Kidney (tissue), 14 donors: Measurements from ENCODE around the gene GPC5. TPM values are rescaled to one million over a fixed set of nuclear protein-coding genes. Genes with fewer than 3 reads are reported as not detected.

Experiments used
- DNase-seq, 5 donors: peaks; one replicate each; pipeline ENCODE4 v3.0.0-alpha.2; 2013 to 2020
- FAIRE-seq: peaks from 2 replicates; lab custom pipeline; 2012; peaks lifted over from hg19 to GRCh38; lab: Jason Lieb, UNC
- H3K27ac ChIP-seq, 2 donors: one replicate each; pipeline ENCODE4 v1.7.0; 2013; ENCODE audit warnings: low read depth in 2 of 2, low read length in 2 of 2, inconsistent platforms in 1 of 2
- H3K27me3 ChIP-seq: one replicate; pipeline ENCODE4 v1.7.1; 2013; ENCODE audit warnings: low read length, inconsistent platforms; ENCODE audit not compliant: control insufficient read depth, insufficient read depth
- H3K36me3 ChIP-seq, 3 donors: one replicate each; pipeline versions ENCODE4 v1.7.0 to v1.7.1; 2013; ENCODE audit warnings: low read length in 3 of 3, control low read depth in 1 of 3, inconsistent platforms in 1 of 3; ENCODE audit not compliant: insufficient read depth in 3 of 3, control insufficient read depth in 2 of 3
- H3K4me1 ChIP-seq, 3 donors: one replicate each; pipeline versions ENCODE4 v1.7.0 to v1.7.1; 2013; ENCODE audit warnings: low read length in 3 of 3, inconsistent platforms in 1 of 3, low read depth in 1 of 3; ENCODE audit not compliant: control insufficient read depth in 2 of 3, insufficient read depth in 2 of 3
- H3K4me3 ChIP-seq, 3 donors: one replicate each; pipeline versions ENCODE4 v1.7.0 to v1.8.1; 2013; ENCODE audit warnings: low read length in 3 of 3, control low read depth in 1 of 3, inconsistent platforms in 1 of 3
- H3K9ac ChIP-seq, 3 donors: one replicate each; pipeline versions ENCODE4 v1.7.0 to v1.7.1; 2013; ENCODE audit warnings: low read length in 3 of 3, control low read depth in 1 of 3, inconsistent platforms in 1 of 3
- H3K9me3 ChIP-seq, 3 donors: one replicate each; pipeline versions ENCODE4 v1.7.0 to v1.7.1; 2013; ENCODE audit warnings: low read length in 3 of 3, control low read depth in 1 of 3, inconsistent platforms in 1 of 3; ENCODE audit not compliant: control insufficient read depth in 2 of 3, insufficient read depth in 1 of 3
- CTCF ChIP-seq: IDR thresholded peaks from 3 replicates; pipeline ENCODE4 v1.5.1; 2012; ENCODE audit warnings: mild to moderate bottlenecking, moderate library complexity, borderline replicate concordance; ENCODE audit not compliant: insufficient read depth; ENCODE audit errors: extremely low read depth
- intact Hi-C: fragments of 100-400 bp; cut with DNase I; formaldehyde crosslinking; loops from one replicate; pipeline ENCODE4 v1.11.1; 2022
- polyA plus RNA-seq: library from polyadenylated mRNA; stranded (reverse); fragments of 350-450 nt; fragmentation: Illumina TruSeq; extraction: RNeasy Lipid Tissue Mini Kit (QIAGEN cat#74804); gene quantifications from one replicate; pipeline ENCODE4 v1.2.3, GENCODE V29; 2014; ENCODE audit warnings: low read depth, low replicate concordance; ENCODE audit not compliant: insufficient read depth
- total RNA-seq: library from RNA; stranded (reverse); fragmentation: NEBNext Ultra II Directional; extraction: Animal tissue kit (Norgen Biotek cat#: 25700); gene quantifications from one replicate; pipeline ENCODE4 v1.2.1, GENCODE V29; 2021
- donor health status: control.
- donor health status: control.
- donor health status: control.
- donor health status: control.
- donor health status: control.
- donor health status: DM: yes; HTN: yes; CAD: no.
- donor health status: Normal renal cell carcinoma (clear cell type).

The GPC5 gene
- total and polyA plus RNA-seq, 2 donors from 2014 or later = 0.47 to 6.8 TPM

- Histone ChIP-seq H3K4me1 (no peaks in the 10 kb centered on the region), H3K9ac (no peak overlapping the region), H3K4me3 (no peak overlapping the region), H3K36me3 (no peaks in the 10 kb centered on the region), H3K9me3 (no peaks in the 10 kb centered on the region), H3K27me3 (no peaks in the 10 kb centered on the region), H3K27ac (no peak overlapping the region)
- FAIRE-seq (no peak), DNase-seq (no peak)
- intact Hi-C loops = no loop called here
- TF ChIP-seq CTCF = no peak
Observed at GRCh38 chr13:92225861-92226260, 827.4 kb downstream of the GPC5 start.

GRCh38 chr13:92232871-92233270 is 834.5 kb downstream of the GPC5 start:
- Histone ChIP-seq H3K4me3 (no peak overlapping the region), H3K27ac (no peak overlapping the region), H3K9me3 (no peaks in the 10 kb centered on the region), H3K27me3 (no peaks in the 10 kb centered on the region), H3K36me3 (no peaks in the 10 kb centered on the region), H3K4me1 (no peaks in the 10 kb centered on the region), H3K9ac (no peak overlapping the region)
- FAIRE-seq (no peak), DNase-seq (no peak)
- intact Hi-C loops = no loop called here
- no peak for TF ChIP-seq CTCF

- FAIRE-seq (no peak), DNase-seq (peak in 2 of 5 donors; percentile 9 to 53)
- no peak overlapping the region for H3K4me3 ChIP-seq
- H3K27me3 ChIP-seq = no peaks in the 10 kb centered on the region
- intact Hi-C loops = no loop called here
- H3K36me3 ChIP-seq = no peaks in the 10 kb centered on the region
- TF ChIP-seq CTCF = no peak
- no peak overlapping the region for H3K27ac ChIP-seq
- no peaks in the 10 kb centered on the region for H3K9me3 ChIP-seq
- H3K4me1 ChIP-seq = no peaks in the 10 kb centered on the region
- H3K9ac ChIP-seq = no peak overlapping the region
Observed at GRCh38 chr13:92251671-92252210, 853.3 kb downstream of the GPC5 start.

GRCh38 chr13:92255526-92255925 is 857.1 kb downstream of the GPC5 start:
- Histone ChIP-seq H3K27ac (no peak overlapping the region), H3K4me1 (no peaks in the 10 kb centered on the region), H3K27me3 (no peaks in the 10 kb centered on the region), H3K4me3 (no peak overlapping the region), H3K9me3 (no peaks in the 10 kb centered on the region), H3K36me3 (no peaks in the 10 kb centered on the region), H3K9ac (no peak overlapping the region)
- intact Hi-C loops = no loop called here
- DNase-seq = peak in 2 of 5 donors; percentile 16 to 60
- no peak for TF ChIP-seq CTCF
- FAIRE-seq = no peak
